ENCODE results near the gene M1AP.

- no peak for TF ChIP-seq CTCF (IDR thresholded peaks at IDR 0.05)
- TF ChIP-seq POLR2A (IDR thresholded peaks at IDR 0.05) = no peak
These were observed 37.3 kb upstream of the M1AP start for GRCh38 chr2:74685408-74685807.
